Hepatocyte (in vitro differentiated cells): ENCODE data around the gene RPA3. TPM values are rescaled to one million over a fixed set of nuclear protein-coding genes. Genes with fewer than 3 reads are reported as not detected.

Experiments used
- DNase-seq: peaks from one replicate; pipeline ENCODE4 v3.0.0-alpha.2; 2016; ENCODE audit warnings: low spot score
- H2AFZ ChIP-seq: fragments of 200-600 bp; sonication (generic); 2 replicates; pipeline ENCODE4 v1.6.0; 2016; ENCODE audit warnings: antibody characterized with exemption, mild to moderate bottlenecking
- H3K27ac ChIP-seq: fragments of 200-600 bp; sonication (generic); 2 replicates; pipeline ENCODE4 v1.5.1; 2016; ENCODE audit warnings: mild to moderate bottlenecking
- H3K27me3 ChIP-seq: fragments of 200-600 bp; sonication (generic); 2 replicates; pipeline ENCODE4 v1.6.1; 2016
- H3K36me3 ChIP-seq: fragments of 200-600 bp; sonication (generic); replicated peaks from 2 replicates; pipeline ENCODE4 v1.5.1; 2016; ENCODE audit warnings: low read depth; ENCODE audit not compliant: insufficient read depth
- H3K4me1 ChIP-seq: fragments of 200-600 bp; sonication (generic); 2 replicates; pipeline ENCODE4 v1.5.1; 2016; ENCODE audit warnings: mild to moderate bottlenecking, moderate library complexity; ENCODE audit not compliant: insufficient read depth
- H3K4me2 ChIP-seq: fragments of 200-600 bp; sonication (generic); 2 replicates; pipeline ENCODE4 v1.6.0; 2016
- H3K4me3 ChIP-seq: fragments of 200-600 bp; sonication (generic); 2 replicates; pipeline ENCODE4 v1.5.1; 2016; ENCODE audit warnings: mild to moderate bottlenecking
- H3K79me2 ChIP-seq: fragments of 200-600 bp; sonication (generic); 2 replicates; pipeline ENCODE4 v1.6.0; 2017; ENCODE audit warnings: mild to moderate bottlenecking
- H3K9me2 ChIP-seq: fragments of 200-600 bp; sonication (generic); replicated peaks from 2 replicates; pipeline ENCODE4 v1.6.0; 2017; ENCODE audit warnings: mild to moderate bottlenecking; ENCODE audit not compliant: insufficient read depth
- H3K9me3 ChIP-seq: fragments of 200-600 bp; sonication (generic); 2 replicates; pipeline ENCODE4 v1.5.1; 2016; ENCODE audit warnings: low read depth, mild to moderate bottlenecking
- H4K20me1 ChIP-seq: fragments of 200-600 bp; sonication (generic); 2 replicates; pipeline ENCODE4 v1.6.0; 2016; ENCODE audit warnings: mild to moderate bottlenecking; ENCODE audit not compliant: insufficient read depth, poor library complexity, severe bottlenecking
- EZH2 ChIP-seq: fragments of 200-600 bp; sonication (generic); IDR thresholded peaks from 2 replicates; pipeline ENCODE4 v1.6.1; 2016; ENCODE audit warnings: antibody characterized with exemption, mild to moderate bottlenecking, borderline replicate concordance
- EZH2phosphoT487 ChIP-seq: fragments of 200-600 bp; sonication (generic); IDR thresholded peaks from one replicate; pipeline ENCODE4 v1.6.1; 2018; ENCODE audit warnings: antibody characterized with exemption, mild to moderate bottlenecking, low read depth, moderate library complexity; ENCODE audit not compliant: unreplicated experiment, severe bottlenecking
- WGBS: methylation state at CpG from one replicate; pipeline ENCODE4 v1.1.6; 2016; ENCODE audit warnings: low lambda C conversion rate; ENCODE audit errors: missing lambda C conversion rate; 5-methylcytosine and 5-hydroxymethylcytosine counted together
- polyA plus RNA-seq: library from polyadenylated mRNA; unstranded; fragments of >200 nt; fragmentation: Nextera tagmentation; extraction: Ambion mirVana; gene quantifications from 2 replicates; pipeline ENCODE4 v1.2.1, GENCODE V29; 2016
- total RNA-seq: library from RNA; depleted of rRNA; stranded (reverse); fragments of >200 nt; gene quantifications from 2 replicates; pipeline ENCODE4 v1.2.3, GENCODE V29; 2014
- TF ChIP-seq, protein P1 (sequence below): fragments of 200-600 bp; sonication (generic); IDR thresholded peaks from 2 replicates; pipeline ENCODE4 v1.5.1; 2016; ENCODE audit warnings: antibody characterized with exemption, mild to moderate bottlenecking; ENCODE audit not compliant: poor library complexity

The RPA3 gene
- total and polyA plus RNA-seq, 2 experiments from 2014 or later: 17.3 to 38.2 TPM

DNA sequence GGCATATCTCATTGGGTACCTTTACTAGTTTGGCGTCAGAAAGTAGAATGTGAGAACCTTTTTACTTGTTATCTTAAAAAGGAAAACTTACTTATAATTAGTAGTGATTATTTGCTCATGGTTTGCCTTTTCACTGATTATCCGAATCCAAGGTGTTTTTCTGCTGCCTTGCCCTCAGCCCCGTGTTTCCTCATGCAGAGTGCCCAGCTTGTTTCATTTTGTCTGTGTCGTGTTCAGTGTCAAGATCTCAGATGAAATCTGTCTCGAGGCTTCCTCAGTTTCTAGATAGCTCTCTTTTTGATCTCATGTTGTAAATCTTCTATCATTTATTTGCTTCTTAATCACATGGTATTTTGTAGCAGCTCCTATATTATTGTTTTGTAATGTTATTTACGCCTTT lies 30.1 kb downstream of the RPA3 start:
- H3K9me3 ChIP-seq: no peaks in the 10 kb centered on the region
- no peak overlapping the region for H2AFZ ChIP-seq
- H3K79me2 ChIP-seq: peaks cover 14% of the 10 kb centered on the region
- H3K4me2 ChIP-seq: no peak overlapping the region
- DNase-seq: no peak
- H3K4me3 ChIP-seq: no peak overlapping the region
- no peaks in the 10 kb centered on the region for H3K9me2 ChIP-seq
- H3K27me3 ChIP-seq: no peaks in the 10 kb centered on the region
- H3K27ac ChIP-seq: no peak overlapping the region
- no peaks in the 10 kb centered on the region for H4K20me1 ChIP-seq
- H3K4me1 ChIP-seq: peaks cover 4% of the 10 kb centered on the region
- 76% methylated on average over 6 of the region's 6 CpGs for WGBS
- H3K36me3 ChIP-seq: no peaks in the 10 kb centered on the region
- TF ChIP-seq EZH2: no peak
- no peak for TF ChIP-seq EZH2phosphoT487
- TF ChIP-seq, protein P1, sequence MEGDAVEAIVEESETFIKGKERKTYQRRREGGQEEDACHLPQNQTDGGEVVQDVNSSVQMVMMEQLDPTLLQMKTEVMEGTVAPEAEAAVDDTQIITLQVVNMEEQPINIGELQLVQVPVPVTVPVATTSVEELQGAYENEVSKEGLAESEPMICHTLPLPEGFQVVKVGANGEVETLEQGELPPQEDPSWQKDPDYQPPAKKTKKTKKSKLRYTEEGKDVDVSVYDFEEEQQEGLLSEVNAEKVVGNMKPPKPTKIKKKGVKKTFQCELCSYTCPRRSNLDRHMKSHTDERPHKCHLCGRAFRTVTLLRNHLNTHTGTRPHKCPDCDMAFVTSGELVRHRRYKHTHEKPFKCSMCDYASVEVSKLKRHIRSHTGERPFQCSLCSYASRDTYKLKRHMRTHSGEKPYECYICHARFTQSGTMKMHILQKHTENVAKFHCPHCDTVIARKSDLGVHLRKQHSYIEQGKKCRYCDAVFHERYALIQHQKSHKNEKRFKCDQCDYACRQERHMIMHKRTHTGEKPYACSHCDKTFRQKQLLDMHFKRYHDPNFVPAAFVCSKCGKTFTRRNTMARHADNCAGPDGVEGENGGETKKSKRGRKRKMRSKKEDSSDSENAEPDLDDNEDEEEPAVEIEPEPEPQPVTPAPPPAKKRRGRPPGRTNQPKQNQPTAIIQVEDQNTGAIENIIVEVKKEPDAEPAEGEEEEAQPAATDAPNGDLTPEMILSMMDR: no peak

DNA sequence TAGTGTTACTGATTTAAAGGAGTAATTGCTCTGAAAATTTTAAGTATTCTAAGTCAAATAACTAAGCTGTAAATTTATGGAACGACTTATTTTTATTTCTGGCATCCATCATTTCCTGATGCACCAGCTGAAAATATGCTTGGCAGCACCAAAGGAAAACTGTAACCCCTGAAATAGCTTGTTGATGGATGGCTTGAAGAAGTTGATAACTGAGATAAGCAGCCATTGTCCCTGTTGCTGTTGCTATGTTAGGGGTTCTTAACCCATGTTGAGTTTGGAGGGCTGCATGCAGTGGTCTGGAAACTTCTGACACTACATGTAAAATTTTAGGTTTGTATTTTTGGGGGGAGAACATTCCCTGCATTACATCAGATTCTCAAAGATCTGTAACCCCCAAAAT lies 30.6 kb downstream of the RPA3 start:
- WGBS: 59% methylated on average over 1 of the region's 1 CpG
- H4K20me1 ChIP-seq: no peaks in the 10 kb centered on the region
- no peaks in the 10 kb centered on the region for H3K9me3 ChIP-seq
- no peak overlapping the region for H3K27ac ChIP-seq
- DNase-seq: no peak
- H3K4me2 ChIP-seq: no peak overlapping the region
- no peaks in the 10 kb centered on the region for H3K27me3 ChIP-seq
- H3K4me3 ChIP-seq: no peak overlapping the region
- peaks cover 4% of the 10 kb centered on the region for H3K4me1 ChIP-seq
- no peak overlapping the region for H2AFZ ChIP-seq
- H3K79me2 ChIP-seq: peaks cover 14% of the 10 kb centered on the region
- no peaks in the 10 kb centered on the region for H3K36me3 ChIP-seq
- TF ChIP-seq EZH2phosphoT487: no peak
- TF ChIP-seq EZH2: no peak
- TF ChIP-seq, protein P1: no peak
- H3K9me2 ChIP-seq: no peaks in the 10 kb centered on the region

DNA sequence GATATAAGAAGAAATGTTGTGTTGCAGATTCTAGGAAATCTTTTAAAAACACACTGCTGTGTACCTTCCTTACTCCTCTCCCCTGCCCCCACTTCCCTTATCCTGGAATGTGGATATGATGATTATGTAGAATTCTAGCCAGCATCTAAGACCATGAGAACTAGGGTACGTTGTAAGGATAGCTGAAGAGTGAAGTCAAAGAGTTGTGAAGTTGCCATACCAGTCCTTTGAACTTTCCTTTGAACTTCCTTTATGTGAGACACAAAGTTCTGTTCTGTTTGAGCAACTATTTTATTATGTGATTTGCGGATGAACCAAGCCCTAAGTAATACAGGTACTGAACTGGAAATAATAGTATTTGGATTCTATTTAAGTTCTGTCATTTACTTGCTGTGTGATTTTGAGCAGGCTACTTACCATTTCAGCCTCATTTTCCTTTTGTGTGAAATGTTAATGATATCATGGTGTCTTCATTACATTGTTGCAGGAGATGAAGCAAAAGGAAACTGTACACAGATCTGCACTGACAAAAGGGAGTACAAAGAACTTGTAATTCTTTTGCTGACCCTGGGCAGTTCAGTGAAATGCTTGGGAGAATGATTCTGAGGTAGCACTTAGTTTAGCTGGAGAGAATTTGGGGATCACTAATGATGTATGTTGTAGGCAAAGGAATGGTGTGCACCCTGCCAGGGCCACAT lies 31.4 kb downstream of the RPA3 start:
- no peak overlapping the region for H3K27ac ChIP-seq
- no peaks in the 10 kb centered on the region for H3K36me3 ChIP-seq
- no peaks in the 10 kb centered on the region for H3K9me3 ChIP-seq
- H3K4me1 ChIP-seq: peaks cover 4% of the 10 kb centered on the region
- no peaks in the 10 kb centered on the region for H3K9me2 ChIP-seq
- H2AFZ ChIP-seq: no peak overlapping the region
- 69% methylated on average over 2 of the region's 2 CpGs for WGBS
- H3K4me2 ChIP-seq: no peak overlapping the region
- no peaks in the 10 kb centered on the region for H3K27me3 ChIP-seq
- TF ChIP-seq EZH2 (no peak), EZH2phosphoT487 (no peak)
- TF ChIP-seq, protein P1: no peak
- no peaks in the 10 kb centered on the region for H4K20me1 ChIP-seq
- H3K4me3 ChIP-seq: no peak overlapping the region
- peaks cover 18% of the 10 kb centered on the region for H3K79me2 ChIP-seq
- DNase-seq: no peak

DNA sequence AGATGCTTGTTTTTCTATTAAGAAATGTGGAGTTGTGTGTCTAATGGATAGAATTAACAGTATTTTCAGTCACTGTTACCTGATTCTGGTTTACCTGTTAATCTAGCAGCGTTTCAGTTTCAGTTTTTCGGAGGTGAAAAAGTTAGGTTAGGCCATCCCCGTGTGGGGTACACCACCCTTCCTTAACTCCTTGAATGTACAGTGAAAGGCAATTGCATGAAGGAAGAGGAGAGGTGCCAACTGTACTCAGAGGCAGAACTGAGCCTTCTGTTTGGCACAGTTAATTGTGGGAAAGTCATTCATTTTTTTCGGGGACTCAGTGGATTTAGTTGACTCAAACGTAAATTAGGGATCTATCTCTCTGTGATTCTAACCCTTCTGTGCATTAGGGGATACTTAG lies 35.5 kb downstream of the RPA3 start:
- Histone ChIP-seq H3K4me2 (no peak overlapping the region), H4K20me1 (no peaks in the 10 kb centered on the region), H3K27me3 (no peaks in the 10 kb centered on the region), H3K4me3 (no peak overlapping the region), H3K79me2 (peaks cover 22% of the 10 kb centered on the region), H3K4me1 (peaks cover 2% of the 10 kb centered on the region), H2AFZ (no peak overlapping the region), H3K9me3 (no peaks in the 10 kb centered on the region), H3K9me2 (no peaks in the 10 kb centered on the region), H3K36me3 (no peaks in the 10 kb centered on the region), H3K27ac (no peak overlapping the region)
- no peak for DNase-seq
- WGBS: 97% methylated on average over 5 of the region's 5 CpGs
- TF ChIP-seq EZH2 (no peak), EZH2phosphoT487 (no peak)
- TF ChIP-seq, protein P1: no peak
